ENCODE data around the gene KIAA0753. TPM values are rescaled to one million over a fixed set of nuclear protein-coding genes. Genes with fewer than 3 reads are reported as not detected.

The KIAA0753 gene
- total and polyA plus RNA-seq, 10 of the 15 experiments (the other 5 are each of a cell fraction or from before 2014, with no cell fraction given), result 2.2 to 15.2 (median 7.7) TPM

DNA sequence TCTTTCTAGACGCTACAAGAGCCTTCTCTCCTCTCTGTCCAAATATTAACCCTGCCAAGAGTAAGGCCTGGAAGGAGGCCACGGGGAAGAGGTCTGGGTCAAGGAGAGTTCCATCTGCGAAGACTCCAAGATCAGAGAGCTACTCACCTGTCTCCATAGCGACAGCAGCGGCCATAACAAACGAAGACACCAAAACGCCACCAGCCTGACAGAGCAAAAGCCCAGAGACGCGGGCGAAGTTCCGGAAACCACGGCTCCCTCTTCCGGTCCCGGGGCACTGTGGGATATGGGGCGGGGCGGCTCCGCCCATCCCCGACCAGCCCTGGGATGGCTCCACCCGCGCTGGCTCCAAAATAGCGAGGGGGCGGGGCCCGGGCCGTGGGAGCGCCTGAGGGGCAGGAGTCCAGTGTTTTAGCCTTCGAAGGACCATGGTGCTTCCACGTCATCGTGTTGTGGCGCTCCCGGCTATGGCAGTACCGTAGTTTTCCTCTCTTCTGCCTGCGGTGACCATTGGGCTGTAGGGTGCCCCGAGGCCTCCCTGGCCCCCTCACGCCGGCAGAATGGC lies 10.9 kb upstream of the KIAA0753 start, which contains the start of the genes C17orf100 and MED31 (continued):
- TF ChIP-seq, protein P1, sequence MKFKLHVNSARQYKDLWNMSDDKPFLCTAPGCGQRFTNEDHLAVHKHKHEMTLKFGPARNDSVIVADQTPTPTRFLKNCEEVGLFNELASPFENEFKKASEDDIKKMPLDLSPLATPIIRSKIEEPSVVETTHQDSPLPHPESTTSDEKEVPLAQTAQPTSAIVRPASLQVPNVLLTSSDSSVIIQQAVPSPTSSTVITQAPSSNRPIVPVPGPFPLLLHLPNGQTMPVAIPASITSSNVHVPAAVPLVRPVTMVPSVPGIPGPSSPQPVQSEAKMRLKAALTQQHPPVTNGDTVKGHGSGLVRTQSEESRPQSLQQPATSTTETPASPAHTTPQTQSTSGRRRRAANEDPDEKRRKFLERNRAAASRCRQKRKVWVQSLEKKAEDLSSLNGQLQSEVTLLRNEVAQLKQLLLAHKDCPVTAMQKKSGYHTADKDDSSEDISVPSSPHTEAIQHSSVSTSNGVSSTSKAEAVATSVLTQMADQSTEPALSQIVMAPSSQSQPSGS (IDR thresholded peaks at IDR 0.05; ENCODE audit: low read length), result no peak
- TF ChIP-seq YY1 (IDR thresholded peaks at IDR 0.05; ENCODE audit: low read depth, low read length), result peak; percentile 94
- TF ChIP-seq, protein P2, sequence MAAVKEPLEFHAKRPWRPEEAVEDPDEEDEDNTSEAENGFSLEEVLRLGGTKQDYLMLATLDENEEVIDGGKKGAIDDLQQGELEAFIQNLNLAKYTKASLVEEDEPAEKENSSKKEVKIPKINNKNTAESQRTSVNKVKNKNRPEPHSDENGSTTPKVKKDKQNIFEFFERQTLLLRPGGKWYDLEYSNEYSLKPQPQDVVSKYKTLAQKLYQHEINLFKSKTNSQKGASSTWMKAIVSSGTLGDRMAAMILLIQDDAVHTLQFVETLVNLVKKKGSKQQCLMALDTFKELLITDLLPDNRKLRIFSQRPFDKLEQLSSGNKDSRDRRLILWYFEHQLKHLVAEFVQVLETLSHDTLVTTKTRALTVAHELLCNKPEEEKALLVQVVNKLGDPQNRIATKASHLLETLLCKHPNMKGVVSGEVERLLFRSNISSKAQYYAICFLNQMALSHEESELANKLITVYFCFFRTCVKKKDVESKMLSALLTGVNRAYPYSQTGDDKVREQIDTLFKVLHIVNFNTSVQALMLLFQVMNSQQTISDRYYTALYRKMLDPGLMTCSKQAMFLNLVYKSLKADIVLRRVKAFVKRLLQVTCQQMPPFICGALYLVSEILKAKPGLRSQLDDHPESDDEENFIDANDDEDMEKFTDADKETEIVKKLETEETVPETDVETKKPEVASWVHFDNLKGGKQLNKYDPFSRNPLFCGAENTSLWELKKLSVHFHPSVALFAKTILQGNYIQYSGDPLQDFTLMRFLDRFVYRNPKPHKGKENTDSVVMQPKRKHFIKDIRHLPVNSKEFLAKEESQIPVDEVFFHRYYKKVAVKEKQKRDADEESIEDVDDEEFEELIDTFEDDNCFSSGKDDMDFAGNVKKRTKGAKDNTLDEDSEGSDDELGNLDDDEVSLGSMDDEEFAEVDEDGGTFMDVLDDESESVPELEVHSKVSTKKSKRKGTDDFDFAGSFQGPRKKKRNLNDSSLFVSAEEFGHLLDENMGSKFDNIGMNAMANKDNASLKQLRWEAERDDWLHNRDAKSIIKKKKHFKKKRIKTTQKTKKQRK (IDR thresholded peaks at IDR 0.05; ENCODE audit: low read depth, low read length), result no peak
- no peak for TF ChIP-seq EZH2 (IDR thresholded peaks at IDR 0.05; ENCODE audit: borderline replicate concordance, control insufficient read depth, low read depth, low read length)
- TF ChIP-seq, protein P3, sequence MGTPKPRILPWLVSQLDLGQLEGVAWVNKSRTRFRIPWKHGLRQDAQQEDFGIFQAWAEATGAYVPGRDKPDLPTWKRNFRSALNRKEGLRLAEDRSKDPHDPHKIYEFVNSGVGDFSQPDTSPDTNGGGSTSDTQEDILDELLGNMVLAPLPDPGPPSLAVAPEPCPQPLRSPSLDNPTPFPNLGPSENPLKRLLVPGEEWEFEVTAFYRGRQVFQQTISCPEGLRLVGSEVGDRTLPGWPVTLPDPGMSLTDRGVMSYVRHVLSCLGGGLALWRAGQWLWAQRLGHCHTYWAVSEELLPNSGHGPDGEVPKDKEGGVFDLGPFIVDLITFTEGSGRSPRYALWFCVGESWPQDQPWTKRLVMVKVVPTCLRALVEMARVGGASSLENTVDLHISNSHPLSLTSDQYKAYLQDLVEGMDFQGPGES (IDR thresholded peaks at IDR 0.05), result no peak
- TF ChIP-seq SIN3A (IDR thresholded peaks at IDR 0.05; ENCODE audit: low read depth, low read length), result peak; percentile 81; the same call in 1 of the 2 replicates
- peak; percentile 86 for TF ChIP-seq MXI1 (IDR thresholded peaks at IDR 0.05; ENCODE audit: low read depth, low read length)
- no peak for TF ChIP-seq ZSCAN29 (IDR thresholded peaks at IDR 0.05)
- no peak for TF ChIP-seq ETV6 (conservative IDR thresholded peaks at IDR 0.05 in 1 of 2, IDR thresholded peaks at IDR 0.05 in 1 of 2; ENCODE audit: borderline replicate concordance in 1 of 2, low read depth in 1 of 2)
- TF ChIP-seq, protein P4, sequence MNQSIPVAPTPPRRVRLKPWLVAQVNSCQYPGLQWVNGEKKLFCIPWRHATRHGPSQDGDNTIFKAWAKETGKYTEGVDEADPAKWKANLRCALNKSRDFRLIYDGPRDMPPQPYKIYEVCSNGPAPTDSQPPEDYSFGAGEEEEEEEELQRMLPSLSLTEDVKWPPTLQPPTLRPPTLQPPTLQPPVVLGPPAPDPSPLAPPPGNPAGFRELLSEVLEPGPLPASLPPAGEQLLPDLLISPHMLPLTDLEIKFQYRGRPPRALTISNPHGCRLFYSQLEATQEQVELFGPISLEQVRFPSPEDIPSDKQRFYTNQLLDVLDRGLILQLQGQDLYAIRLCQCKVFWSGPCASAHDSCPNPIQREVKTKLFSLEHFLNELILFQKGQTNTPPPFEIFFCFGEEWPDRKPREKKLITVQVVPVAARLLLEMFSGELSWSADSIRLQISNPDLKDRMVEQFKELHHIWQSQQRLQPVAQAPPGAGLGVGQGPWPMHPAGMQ (IDR thresholded peaks at IDR 0.05; ENCODE audit: borderline replicate concordance), result no peak
- TF ChIP-seq STAT3 (IDR thresholded peaks at IDR 0.05; ENCODE audit: low read depth, low read length), result no peak
- TF ChIP-seq PAX5 (IDR thresholded peaks at IDR 0.05; ENCODE audit: borderline replicate concordance, low read depth, low read length), result no peak
- TF ChIP-seq, protein P5, sequence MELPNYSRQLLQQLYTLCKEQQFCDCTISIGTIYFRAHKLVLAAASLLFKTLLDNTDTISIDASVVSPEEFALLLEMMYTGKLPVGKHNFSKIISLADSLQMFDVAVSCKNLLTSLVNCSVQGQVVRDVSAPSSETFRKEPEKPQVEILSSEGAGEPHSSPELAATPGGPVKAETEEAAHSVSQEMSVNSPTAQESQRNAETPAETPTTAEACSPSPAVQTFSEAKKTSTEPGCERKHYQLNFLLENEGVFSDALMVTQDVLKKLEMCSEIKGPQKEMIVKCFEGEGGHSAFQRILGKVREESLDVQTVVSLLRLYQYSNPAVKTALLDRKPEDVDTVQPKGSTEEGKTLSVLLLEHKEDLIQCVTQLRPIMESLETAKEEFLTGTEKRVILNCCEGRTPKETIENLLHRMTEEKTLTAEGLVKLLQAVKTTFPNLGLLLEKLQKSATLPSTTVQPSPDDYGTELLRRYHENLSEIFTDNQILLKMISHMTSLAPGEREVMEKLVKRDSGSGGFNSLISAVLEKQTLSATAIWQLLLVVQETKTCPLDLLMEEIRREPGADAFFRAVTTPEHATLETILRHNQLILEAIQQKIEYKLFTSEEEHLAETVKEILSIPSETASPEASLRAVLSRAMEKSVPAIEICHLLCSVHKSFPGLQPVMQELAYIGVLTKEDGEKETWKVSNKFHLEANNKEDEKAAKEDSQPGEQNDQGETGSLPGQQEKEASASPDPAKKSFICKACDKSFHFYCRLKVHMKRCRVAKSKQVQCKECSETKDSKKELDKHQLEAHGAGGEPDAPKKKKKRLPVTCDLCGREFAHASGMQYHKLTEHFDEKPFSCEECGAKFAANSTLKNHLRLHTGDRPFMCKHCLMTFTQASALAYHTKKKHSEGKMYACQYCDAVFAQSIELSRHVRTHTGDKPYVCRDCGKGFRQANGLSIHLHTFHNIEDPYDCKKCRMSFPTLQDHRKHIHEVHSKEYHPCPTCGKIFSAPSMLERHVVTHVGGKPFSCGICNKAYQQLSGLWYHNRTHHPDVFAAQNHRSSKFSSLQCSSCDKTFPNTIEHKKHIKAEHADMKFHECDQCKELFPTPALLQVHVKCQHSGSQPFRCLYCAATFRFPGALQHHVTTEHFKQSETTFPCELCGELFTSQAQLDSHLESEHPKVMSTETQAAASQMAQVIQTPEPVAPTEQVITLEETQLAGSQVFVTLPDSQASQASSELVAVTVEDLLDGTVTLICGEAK (IDR thresholded peaks at IDR 0.05; ENCODE audit: borderline replicate concordance), result peak; percentile 90
- no peak for TF ChIP-seq ZZZ3 (IDR thresholded peaks at IDR 0.05; ENCODE audit: control insufficient read depth, insufficient read length, low read depth)
- 0 out of 2 replicates have a peak, but pooled peaks have one; percentile 56 for TF ChIP-seq NBN (IDR thresholded peaks at IDR 0.05)
- TF ChIP-seq, protein P6, sequence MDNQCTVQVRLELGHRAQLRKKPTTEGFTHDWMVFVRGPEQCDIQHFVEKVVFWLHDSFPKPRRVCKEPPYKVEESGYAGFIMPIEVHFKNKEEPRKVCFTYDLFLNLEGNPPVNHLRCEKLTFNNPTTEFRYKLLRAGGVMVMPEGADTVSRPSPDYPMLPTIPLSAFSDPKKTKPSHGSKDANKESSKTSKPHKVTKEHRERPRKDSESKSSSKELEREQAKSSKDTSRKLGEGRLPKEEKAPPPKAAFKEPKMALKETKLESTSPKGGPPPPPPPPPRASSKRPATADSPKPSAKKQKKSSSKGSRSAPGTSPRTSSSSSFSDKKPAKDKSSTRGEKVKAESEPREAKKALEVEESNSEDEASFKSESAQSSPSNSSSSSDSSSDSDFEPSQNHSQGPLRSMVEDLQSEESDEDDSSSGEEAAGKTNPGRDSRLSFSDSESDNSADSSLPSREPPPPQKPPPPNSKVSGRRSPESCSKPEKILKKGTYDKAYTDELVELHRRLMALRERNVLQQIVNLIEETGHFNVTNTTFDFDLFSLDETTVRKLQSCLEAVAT (IDR thresholded peaks at IDR 0.05), result 0 out of 2 replicates have a peak, but pooled peaks have one; percentile 53
